ENCODE results near the gene DOLK. TPM values are rescaled to one million over a fixed set of nuclear protein-coding genes. Genes with fewer than 3 reads are reported as not detected.

Gene DOLK
- total RNA-seq, 1 donor from 2014 or later = 19.8 TPM

DNA sequence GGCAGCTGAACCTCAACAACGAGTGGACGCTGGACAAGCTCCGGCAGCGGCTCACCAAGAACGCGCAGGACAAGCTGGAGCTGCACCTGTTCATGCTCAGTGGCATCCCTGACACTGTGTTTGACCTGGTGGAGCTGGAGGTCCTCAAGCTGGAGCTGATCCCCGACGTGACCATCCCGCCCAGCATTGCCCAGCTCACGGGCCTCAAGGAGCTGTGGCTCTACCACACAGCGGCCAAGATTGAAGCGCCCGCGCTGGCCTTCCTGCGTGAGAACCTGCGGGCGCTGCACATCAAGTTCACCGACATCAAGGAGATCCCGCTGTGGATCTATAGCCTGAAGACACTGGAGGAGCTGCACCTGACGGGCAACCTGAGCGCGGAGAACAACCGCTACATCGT lies 39.0 kb downstream of the DOLK start:
- Mint-ChIP-seq H3K27ac (ENCODE audit: unreplicated experiment) (no peak overlapping the region), H3K4me1 (ENCODE audit: low read depth, unreplicated experiment) (peaks cover 24% of the 10 kb centered on the region), H3K27me3 (ENCODE audit: low read depth, unreplicated experiment) (no peaks in the 10 kb centered on the region), H3K36me3 (ENCODE audit: low read depth, unreplicated experiment) (peaks cover 35% of the 10 kb centered on the region), H3K4me3 (ENCODE audit: unreplicated experiment) (no peak overlapping the region), H3K9me3 (ENCODE audit: unreplicated experiment) (no peaks in the 10 kb centered on the region)
- Histone ChIP-seq H3K36me3 (ENCODE audit: insufficient read depth, low read length) (peaks cover 18% of the 10 kb centered on the region), H2AFZ (ENCODE audit: low read depth, low read length) (no peak overlapping the region), H3K4me3 (ENCODE audit: insufficient read depth, low read depth, low read length) (no peak overlapping the region), H4K20me1 (ENCODE audit: insufficient read depth, low read length) (peaks cover 15% of the 10 kb centered on the region), H3K27me3 (ENCODE audit: insufficient read depth, low read length) (no peaks in the 10 kb centered on the region), H3K4me2 (ENCODE audit: low read length) (no peak overlapping the region), H3K27ac (ENCODE audit: low read depth, low read length) (no peak overlapping the region), H3K79me2 (ENCODE audit: insufficient read depth, low read length) (peaks cover 72% of the 10 kb centered on the region), H3K4me1 (ENCODE audit: insufficient read depth, low read length) (peaks cover 24% of the 10 kb centered on the region), H3K9me3 (ENCODE audit: insufficient read depth, low read depth, low read length) (no peaks in the 10 kb centered on the region), H3K9ac (ENCODE audit: low read length) (no peak overlapping the region)
- TF ChIP-seq EZH2 (IDR thresholded peaks at IDR 0.05; ENCODE audit: insufficient read depth, low read length) = no peak
- TF ChIP-seq, protein P1, sequence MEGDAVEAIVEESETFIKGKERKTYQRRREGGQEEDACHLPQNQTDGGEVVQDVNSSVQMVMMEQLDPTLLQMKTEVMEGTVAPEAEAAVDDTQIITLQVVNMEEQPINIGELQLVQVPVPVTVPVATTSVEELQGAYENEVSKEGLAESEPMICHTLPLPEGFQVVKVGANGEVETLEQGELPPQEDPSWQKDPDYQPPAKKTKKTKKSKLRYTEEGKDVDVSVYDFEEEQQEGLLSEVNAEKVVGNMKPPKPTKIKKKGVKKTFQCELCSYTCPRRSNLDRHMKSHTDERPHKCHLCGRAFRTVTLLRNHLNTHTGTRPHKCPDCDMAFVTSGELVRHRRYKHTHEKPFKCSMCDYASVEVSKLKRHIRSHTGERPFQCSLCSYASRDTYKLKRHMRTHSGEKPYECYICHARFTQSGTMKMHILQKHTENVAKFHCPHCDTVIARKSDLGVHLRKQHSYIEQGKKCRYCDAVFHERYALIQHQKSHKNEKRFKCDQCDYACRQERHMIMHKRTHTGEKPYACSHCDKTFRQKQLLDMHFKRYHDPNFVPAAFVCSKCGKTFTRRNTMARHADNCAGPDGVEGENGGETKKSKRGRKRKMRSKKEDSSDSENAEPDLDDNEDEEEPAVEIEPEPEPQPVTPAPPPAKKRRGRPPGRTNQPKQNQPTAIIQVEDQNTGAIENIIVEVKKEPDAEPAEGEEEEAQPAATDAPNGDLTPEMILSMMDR (IDR thresholded peaks at IDR 0.05; ENCODE audit: insufficient read depth, low read depth, low read length) = no peak
- FAIRE-seq (no peak), DNase-seq (ENCODE audit: low read depth) (no peak)

DNA sequence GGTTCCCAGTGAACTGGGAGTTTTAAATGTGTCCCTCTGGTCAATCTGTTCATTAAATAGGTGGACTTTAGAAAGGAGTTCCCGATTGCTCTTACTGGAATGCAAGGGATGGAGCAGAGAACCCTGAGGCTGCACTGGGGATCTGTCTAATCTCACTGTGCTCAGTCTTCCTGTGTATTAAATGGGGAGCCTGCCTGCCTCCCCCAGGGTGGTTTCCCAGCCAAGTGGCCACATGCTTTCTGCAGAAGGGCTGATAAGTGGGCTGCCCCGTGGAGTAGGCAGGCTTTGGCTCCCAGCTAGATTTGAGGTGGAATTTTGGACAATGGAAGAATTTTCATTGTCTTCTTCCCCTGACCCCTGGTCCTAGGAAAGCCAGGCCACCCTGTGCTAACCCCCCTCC lies 40.7 kb downstream of the DOLK start:
- peaks cover 7% of the 10 kb centered on the region for H3K4me1 Mint-ChIP-seq (ENCODE audit: low read depth, unreplicated experiment)
- H3K4me3 ChIP-seq (ENCODE audit: insufficient read depth, low read depth, low read length) = no peak overlapping the region
- H3K27ac Mint-ChIP-seq (ENCODE audit: unreplicated experiment) = no peak overlapping the region
- no peaks in the 10 kb centered on the region for H3K9me3 ChIP-seq (ENCODE audit: insufficient read depth, low read depth, low read length)
- H3K36me3 Mint-ChIP-seq (ENCODE audit: low read depth, unreplicated experiment) = peaks cover 32% of the 10 kb centered on the region
- TF ChIP-seq, protein P1 (IDR thresholded peaks at IDR 0.05; ENCODE audit: insufficient read depth, low read depth, low read length) = no peak
- TF ChIP-seq EZH2 (IDR thresholded peaks at IDR 0.05; ENCODE audit: insufficient read depth, low read length) = no peak
- no peak overlapping the region for H2AFZ ChIP-seq (ENCODE audit: low read depth, low read length)
- peaks cover 16% of the 10 kb centered on the region for H3K4me1 ChIP-seq (ENCODE audit: insufficient read depth, low read length)
- FAIRE-seq (no peak), DNase-seq (ENCODE audit: low read depth) (no peak)
- no peak overlapping the region for H3K9ac ChIP-seq (ENCODE audit: low read length)
- no peaks in the 10 kb centered on the region for H3K9me3 Mint-ChIP-seq (ENCODE audit: unreplicated experiment)
- H3K27ac ChIP-seq (ENCODE audit: low read depth, low read length) = no peak overlapping the region
- peaks cover 78% of the 10 kb centered on the region for H3K79me2 ChIP-seq (ENCODE audit: insufficient read depth, low read length)
- peaks cover 18% of the 10 kb centered on the region for H3K36me3 ChIP-seq (ENCODE audit: insufficient read depth, low read length)
- H3K27me3 ChIP-seq (ENCODE audit: insufficient read depth, low read length) = no peaks in the 10 kb centered on the region
- peaks cover 31% of the 10 kb centered on the region for H4K20me1 ChIP-seq (ENCODE audit: insufficient read depth, low read length)
- H3K4me2 ChIP-seq (ENCODE audit: low read length) = no peak overlapping the region
- no peak overlapping the region for H3K4me3 Mint-ChIP-seq (ENCODE audit: unreplicated experiment)
- H3K27me3 Mint-ChIP-seq (ENCODE audit: low read depth, unreplicated experiment) = no peaks in the 10 kb centered on the region

DNA sequence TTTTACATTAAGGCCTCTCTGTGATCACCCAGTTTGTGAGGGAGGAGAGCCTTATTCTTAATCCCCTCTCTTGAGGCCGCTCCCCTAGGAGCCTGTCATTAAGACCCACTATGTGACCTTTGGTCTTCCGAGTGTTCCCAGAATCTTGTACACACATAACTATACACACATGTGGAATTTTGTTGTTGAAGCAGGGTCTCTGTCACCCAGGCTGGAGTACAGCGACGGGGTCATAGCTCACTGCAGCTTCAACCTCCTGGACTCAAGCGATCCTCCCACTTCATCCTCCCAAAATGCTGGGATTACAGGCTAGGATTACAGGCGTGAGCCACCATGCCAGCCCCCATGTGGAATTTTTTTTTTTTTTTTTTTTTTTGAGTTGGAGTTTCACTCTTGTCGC lies 41.4 kb downstream of the DOLK start:
- H3K27me3 ChIP-seq (ENCODE audit: insufficient read depth, low read length) = no peaks in the 10 kb centered on the region
- no peak overlapping the region for H2AFZ ChIP-seq (ENCODE audit: low read depth, low read length)
- H3K9me3 ChIP-seq (ENCODE audit: insufficient read depth, low read depth, low read length) = no peaks in the 10 kb centered on the region
- no peak for TF ChIP-seq EZH2 (IDR thresholded peaks at IDR 0.05; ENCODE audit: insufficient read depth, low read length)
- TF ChIP-seq, protein P1 (IDR thresholded peaks at IDR 0.05; ENCODE audit: insufficient read depth, low read depth, low read length) = no peak
- peaks cover 8% of the 10 kb centered on the region for H3K4me1 ChIP-seq (ENCODE audit: insufficient read depth, low read length)
- H3K79me2 ChIP-seq (ENCODE audit: insufficient read depth, low read length) = peaks cover 82% of the 10 kb centered on the region
- FAIRE-seq = no peak
- no peaks in the 10 kb centered on the region for H3K27me3 Mint-ChIP-seq (ENCODE audit: low read depth, unreplicated experiment)
- H3K27ac Mint-ChIP-seq (ENCODE audit: unreplicated experiment) = peak overlapping the region; percentile 53
- H3K9me3 Mint-ChIP-seq (ENCODE audit: unreplicated experiment) = no peaks in the 10 kb centered on the region
- peaks cover under 1% of the 10 kb centered on the region for H3K4me1 Mint-ChIP-seq (ENCODE audit: low read depth, unreplicated experiment)
- H3K36me3 ChIP-seq (ENCODE audit: insufficient read depth, low read length) = peaks cover 18% of the 10 kb centered on the region
- H3K36me3 Mint-ChIP-seq (ENCODE audit: low read depth, unreplicated experiment) = peaks cover 28% of the 10 kb centered on the region
- no peak overlapping the region for H3K27ac ChIP-seq (ENCODE audit: low read depth, low read length)
- peaks cover 33% of the 10 kb centered on the region for H4K20me1 ChIP-seq (ENCODE audit: insufficient read depth, low read length)
- H3K4me3 ChIP-seq (ENCODE audit: insufficient read depth, low read depth, low read length) = no peak overlapping the region
- no peak overlapping the region for H3K4me2 ChIP-seq (ENCODE audit: low read length)
- no peak overlapping the region for H3K9ac ChIP-seq (ENCODE audit: low read length)
- DNase-seq (ENCODE audit: low read depth) = no peak
- no peak overlapping the region for H3K4me3 Mint-ChIP-seq (ENCODE audit: unreplicated experiment)

Measured in astrocyte (in vitro differentiated cells and primary cell).